RWPE2 (cell line): ENCODE data around the gene SYTL3.

Experiments
- ATAC-seq: fragments of 200-7000 bp; cut with Tn5 transposase; 3 replicates; pipeline ENCODE4 v1.9.1; 2021; ENCODE audit warnings: low read depth
- DNase-seq: peaks from one replicate; pipeline ENCODE4 v3.0.0-alpha.2; 2020; ENCODE audit warnings: low spot score
- H3K27ac ChIP-seq: fragments of 450-650 bp; 2 replicates; pipeline ENCODE4 v1.5.1; 2017; ENCODE audit warnings: mild to moderate bottlenecking; ENCODE audit not compliant: poor library complexity, severe bottlenecking
- H3K27me3 ChIP-seq: fragments of 250-450 bp; sonication (Bioruptor Pico); 2 replicates; pipeline ENCODE4 v1.5.1; 2021; ENCODE audit warnings: mild to moderate bottlenecking, moderate library complexity; ENCODE audit not compliant: insufficient read depth, poor library complexity, severe bottlenecking
- H3K36me3 ChIP-seq: fragments of 250-450 bp; sonication (Bioruptor Pico); 2 replicates; pipeline ENCODE4 v1.5.1; 2020; ENCODE audit warnings: low read depth, mild to moderate bottlenecking, moderate library complexity
- H3K4me1 ChIP-seq: fragments of 250-450 bp; sonication (Bioruptor Pico); 2 replicates; pipeline ENCODE4 v1.5.1; 2021; ENCODE audit warnings: mild to moderate bottlenecking, moderate library complexity; ENCODE audit not compliant: insufficient read depth, poor library complexity, severe bottlenecking
- H3K4me3 ChIP-seq: fragments of 250-450 bp; sonication (Bioruptor Pico); 2 replicates; pipeline ENCODE4 v1.5.1; 2021; ENCODE audit warnings: mild to moderate bottlenecking, moderate library complexity; ENCODE audit not compliant: severe bottlenecking
- H3K9me3 ChIP-seq: fragments of 250-450 bp; sonication (Bioruptor Pico); 2 replicates; pipeline ENCODE4 v1.5.1; 2021; ENCODE audit warnings: mild to moderate bottlenecking, moderate library complexity; ENCODE audit not compliant: severe bottlenecking
- CTCF ChIP-seq: fragments of 450-650 bp; IDR thresholded peaks from one replicate; pipeline ENCODE4 v1.5.1; 2017; ENCODE audit warnings: mild to moderate bottlenecking, moderate library complexity; ENCODE audit not compliant: poor library complexity, severe bottlenecking

Gene SYTL3

GRCh38 chr6:158764926-158765325, 115.1 kb downstream of the SYTL3 start:
- no peak for TF ChIP-seq CTCF
- Histone ChIP-seq H3K36me3 (peaks cover 54% of the 10 kb centered on the region), H3K4me3 (no peak overlapping the region), H3K27me3 (no peaks in the 10 kb centered on the region), H3K27ac (no peak overlapping the region), H3K9me3 (no peaks in the 10 kb centered on the region), H3K4me1 (no peaks in the 10 kb centered on the region)
- DNase-seq (no peak), ATAC-seq (no peak)

GRCh38 chr6:158765499-158766068, 115.7 kb downstream of the SYTL3 start:
- H3K27ac ChIP-seq: no peak overlapping the region
- H3K4me3 ChIP-seq: no peak overlapping the region
- no peaks in the 10 kb centered on the region for H3K27me3 ChIP-seq
- DNase-seq (no peak), ATAC-seq (no peak)
- peaks cover 61% of the 10 kb centered on the region for H3K36me3 ChIP-seq
- H3K4me1 ChIP-seq: no peaks in the 10 kb centered on the region
- H3K9me3 ChIP-seq: no peaks in the 10 kb centered on the region
- no peak for TF ChIP-seq CTCF

GRCh38 chr6:158766621-158767455, 117.0 kb downstream of the SYTL3 start:
- no peak for ATAC-seq
- Histone ChIP-seq H3K27ac (no peak overlapping the region), H3K36me3 (peaks cover 73% of the 10 kb centered on the region), H3K4me1 (no peaks in the 10 kb centered on the region), H3K4me3 (no peak overlapping the region), H3K9me3 (no peaks in the 10 kb centered on the region), H3K27me3 (no peaks in the 10 kb centered on the region)
- DNase-seq: no peak
- no peak for TF ChIP-seq CTCF

GRCh38 chr6:158767709-158768108, 117.9 kb downstream of the SYTL3 start:
- H3K4me1 ChIP-seq: peaks cover 3% of the 10 kb centered on the region
- no peak for TF ChIP-seq CTCF
- DNase-seq (no peak), ATAC-seq (no peak)
- H3K27ac ChIP-seq: no peak overlapping the region
- H3K27me3 ChIP-seq: no peaks in the 10 kb centered on the region
- H3K4me3 ChIP-seq: no peak overlapping the region
- peaks cover 82% of the 10 kb centered on the region for H3K36me3 ChIP-seq
- no peaks in the 10 kb centered on the region for H3K9me3 ChIP-seq

DNA sequence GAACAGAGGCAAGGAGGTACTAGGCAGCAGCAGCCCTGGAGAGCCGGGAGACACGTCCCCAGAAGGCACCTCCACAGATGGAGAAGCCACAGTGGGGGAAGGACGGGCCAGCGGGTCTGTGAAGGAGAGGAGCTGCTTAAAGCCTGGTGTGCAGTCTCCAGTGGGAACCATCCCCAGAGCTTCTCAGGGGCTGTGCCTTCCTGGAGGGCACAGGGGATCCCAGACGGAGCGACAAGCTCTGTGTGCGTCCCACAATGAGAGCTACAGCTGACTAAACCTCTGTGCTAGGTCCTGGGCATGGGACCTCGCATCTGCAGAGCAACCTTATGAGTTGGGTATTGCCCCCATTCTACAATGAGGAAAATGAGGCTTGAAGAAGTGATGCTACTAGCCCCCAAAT, 118.6 kb downstream of the SYTL3 start:
- Histone ChIP-seq H3K27me3 (no peaks in the 10 kb centered on the region), H3K9me3 (no peaks in the 10 kb centered on the region), H3K36me3 (peaks cover 89% of the 10 kb centered on the region), H3K4me1 (peaks cover 8% of the 10 kb centered on the region), H3K4me3 (no peak overlapping the region), H3K27ac (no peak overlapping the region)
- DNase-seq (no peak), ATAC-seq (no peak)
- no peak for TF ChIP-seq CTCF
